ENCODE measurements around the gene LSM5.
"Not testable (repeated sequence)": the region's sequence is repeated elsewhere in the genome, so short reads cannot be mapped to it uniquely, and the experiment has no call there.

LSM5 gene

DNA sequence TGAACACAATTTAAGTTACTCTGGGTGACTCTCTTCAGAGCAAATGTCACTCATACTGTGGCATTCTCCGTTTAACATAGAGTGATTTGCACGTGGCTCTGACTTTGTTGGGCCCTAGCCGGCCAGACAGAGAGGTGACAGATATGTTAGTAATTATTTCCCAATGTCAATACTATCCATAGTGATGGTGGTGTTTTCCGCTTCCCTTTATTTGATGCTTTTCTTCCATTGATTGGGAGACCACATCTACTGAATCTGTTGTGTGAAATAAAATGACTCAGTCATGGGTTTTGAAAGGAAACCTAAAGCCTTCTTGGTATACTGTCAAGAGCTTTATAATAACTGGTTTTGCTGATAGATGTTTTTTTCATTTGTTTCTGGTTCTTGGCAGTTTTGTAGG is 12.5 kb upstream of the LSM5 start:
- DNase-seq: no peak

- no peak for DNase-seq
Observed at GRCh38 chr7:32501522-32501921, 11.3 kb upstream of the LSM5 start.

GRCh38 chr7:32500922-32501341 is 10.8 kb upstream of the LSM5 start:
- no peak for DNase-seq

GRCh38 chr7:32500216-32500615 is 10.0 kb upstream of the LSM5 start:
- not testable (repeated sequence) for DNase-seq

- DNase-seq: not testable (repeated sequence)
Observed at GRCh38 chr7:32499755-32500154, 9.6 kb upstream of the LSM5 start.

- DNase-seq: peak; percentile 10 to 41
Observed at GRCh38 chr7:32496052-32496813, 6.1 kb upstream of the LSM5 start.

DNA sequence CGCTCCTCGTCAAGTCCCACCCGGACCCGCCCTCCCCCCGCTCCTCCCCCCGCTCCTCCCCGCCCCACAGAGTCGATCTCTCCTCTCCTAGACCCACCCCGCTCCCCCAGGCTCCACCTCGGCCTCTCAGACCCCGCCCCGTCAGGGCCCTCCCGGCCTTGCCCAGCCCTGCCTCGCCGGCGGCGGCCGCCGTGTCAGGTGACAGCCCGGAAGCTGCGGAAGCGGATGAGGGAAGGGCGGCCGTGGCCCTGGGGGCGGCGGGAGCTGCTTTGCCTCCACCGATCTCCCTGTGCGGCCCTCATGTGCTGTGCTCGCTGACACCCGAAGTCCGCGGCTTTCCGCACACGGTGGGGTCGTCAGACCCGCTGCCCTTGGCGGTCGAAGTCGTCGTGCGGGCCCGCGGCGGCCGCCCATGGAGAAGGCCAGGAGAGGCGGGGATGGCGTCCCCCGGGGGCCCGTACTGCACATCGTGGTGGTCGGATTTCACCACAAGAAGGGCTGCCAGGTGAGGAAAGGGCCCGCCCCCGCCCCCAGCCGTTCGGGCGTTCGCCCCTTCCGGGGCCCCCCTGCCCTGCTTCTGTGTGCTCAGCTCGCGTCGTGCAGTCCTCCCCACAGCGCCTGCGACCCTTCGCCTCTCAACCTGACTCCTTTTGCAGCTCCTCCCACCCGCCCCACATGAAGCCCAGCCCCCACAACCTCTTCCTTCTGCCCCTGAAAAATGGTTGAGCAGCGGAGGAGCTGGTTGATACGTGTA is 5.3 kb upstream of the LSM5 start, which contains the start of gene AVL9:
Gene AVL9 (plus strand): TSS at position 192 of the 754 bp plus-strand sequence. CDS start 221 bp downstream, at position 413.
- peak; percentile 95 to 97 for DNase-seq

- no peak for DNase-seq
Observed at GRCh38 chr7:32494946-32495297, 4.7 kb upstream of the LSM5 start.

- no peak for DNase-seq
Observed at GRCh38 chr7:32489788-32490126, 423 bp downstream of the LSM5 start.

DNA sequence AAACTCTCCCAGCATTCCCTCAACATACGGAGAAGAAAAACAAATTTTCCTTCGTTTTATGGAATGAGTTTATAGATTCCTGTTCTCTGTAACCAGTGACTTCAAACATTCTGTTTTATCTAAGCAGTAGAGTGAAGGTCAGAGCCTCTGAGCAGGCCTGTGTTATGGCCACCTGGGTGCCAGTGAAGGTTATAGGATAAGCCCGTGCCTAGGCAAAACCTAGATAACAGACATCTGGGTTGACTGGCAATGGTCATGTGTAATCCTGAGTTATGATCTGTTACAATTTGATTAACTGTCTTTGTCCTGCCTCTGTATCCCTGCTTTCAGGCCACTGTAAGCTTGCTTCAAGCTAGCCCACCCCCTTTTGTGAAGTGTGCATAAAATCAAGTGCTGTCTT is 8.3 kb downstream of the LSM5 start:
- DNase-seq: no peak

GRCh38 chr7:32481176-32481575 is 9.0 kb downstream of the LSM5 start:
- no peak for DNase-seq

GRCh38 chr7:32479574-32480200 is 10.5 kb downstream of the LSM5 start:
- peak; percentile 62 to 75 for DNase-seq

DNA sequence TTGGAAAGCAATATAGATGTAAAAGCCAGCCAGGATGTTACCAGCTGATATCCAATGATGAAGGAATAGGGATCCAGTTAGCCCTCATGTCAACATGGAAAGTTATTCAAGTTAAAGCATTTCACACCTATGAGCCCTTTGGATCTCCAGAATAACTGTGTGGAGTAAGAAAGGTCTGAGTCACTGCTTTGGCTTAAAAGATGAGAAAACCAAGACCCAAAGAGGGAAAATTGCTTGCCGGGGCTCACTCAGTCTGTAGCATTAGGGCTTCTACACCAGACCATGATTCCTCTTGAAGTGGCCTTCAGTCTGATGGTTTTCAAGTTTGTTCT is 12.6 kb downstream of the LSM5 start:
- DNase-seq: no peak

- no peak for DNase-seq
Observed at GRCh38 chr7:32476816-32477648, 13.1 kb downstream of the LSM5 start.

GRCh38 chr7:32474008-32474407 is 16.2 kb downstream of the LSM5 start:
- DNase-seq: no peak

DNA sequence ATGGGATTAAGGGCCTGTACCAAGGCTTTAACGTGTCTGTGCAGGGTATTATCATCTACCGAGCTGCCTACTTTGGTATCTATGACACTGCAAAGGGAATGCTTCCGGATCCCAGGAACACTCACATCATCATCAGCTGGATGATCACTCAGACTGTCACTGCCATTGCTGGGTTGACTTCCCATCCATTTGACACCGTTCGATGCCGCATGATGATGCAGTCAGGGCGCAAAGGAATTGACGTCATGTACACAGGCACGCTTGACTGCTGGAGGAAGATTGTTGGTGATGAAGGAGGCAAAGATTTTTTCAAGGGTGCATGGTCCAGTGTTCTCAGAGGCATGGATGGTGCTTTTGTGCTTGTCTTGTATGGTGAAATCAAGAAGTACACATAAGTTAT is 18.2 kb downstream of the LSM5 start:
- DNase-seq: no peak

- no peak for DNase-seq
Observed at GRCh38 chr7:32470871-32471270, 19.3 kb downstream of the LSM5 start.

DNA sequence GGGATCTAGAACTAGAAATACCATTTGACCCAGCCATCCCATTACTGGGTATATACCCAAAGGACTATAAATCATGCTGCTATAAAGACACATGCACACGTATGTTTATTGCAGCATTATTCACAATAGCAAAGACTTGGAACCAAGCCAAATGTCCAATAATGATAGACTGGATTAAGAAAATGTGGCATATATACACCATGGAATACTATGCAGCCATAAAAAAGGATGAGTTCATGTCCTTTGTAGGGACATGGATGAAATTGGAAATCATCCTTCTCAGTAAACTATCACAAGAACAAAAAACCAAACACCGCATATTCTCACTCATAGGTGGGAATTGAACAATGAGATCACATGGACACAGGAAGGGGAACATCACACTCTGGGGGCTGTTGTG is 20.2 kb downstream of the LSM5 start:
- DNase-seq: not testable (repeated sequence)

GRCh38 chr7:32464641-32465416 is 25.4 kb downstream of the LSM5 start:
- DNase-seq: not testable (repeated sequence)

- DNase-seq: no peak
Observed at GRCh38 chr7:32462977-32463376, 27.2 kb downstream of the LSM5 start.

- no peak for DNase-seq
Observed at GRCh38 chr7:32462451-32462850, 27.7 kb downstream of the LSM5 start.

- no peak for DNase-seq
Observed at GRCh38 chr7:32461484-32461883, 28.7 kb downstream of the LSM5 start.
